Adrenal gland (tissue), 5 donors: Measurements from ENCODE around the gene IGF2R.

Source experiments
- CTCF ChIP-seq, 6 experiments: fragments of 450-650 bp in 4 of 6; fragments of 200-600 bp in 2 of 6; sonication (generic) in 1 of 6; IDR thresholded peaks; 1 replicate in 5 of 6; 2 replicates in 1 of 6; pipeline versions ENCODE4 v1.5.1 to v1.8.0; 2016 to 2021; ENCODE audit warnings: antibody characterized with exemption in 6 of 6, mild to moderate bottlenecking in 2 of 6, moderate library complexity in 1 of 6
- POLR2A ChIP-seq, 2 donors: fragments of 450-650 bp; IDR thresholded peaks; one replicate each; pipeline ENCODE4 v1.6.1; 2017; ENCODE audit warnings: antibody characterized with exemption in 2 of 2, mild to moderate bottlenecking in 2 of 2, moderate library complexity in 1 of 2
- donor health status: DM: no; HTN: no; CAD: no.

GRCh38 chr6:160073272-160073671, 104.4 kb downstream of the IGF2R start:
- no peak for TF ChIP-seq CTCF (IDR thresholded peaks at IDR 0.05)
- TF ChIP-seq POLR2A (IDR thresholded peaks at IDR 0.05), result no peak
